Activated CD4-positive, alpha-beta T cell treated with anti-CD3 and anti-CD28 coated beads, Interleukin-2, amount 10 ng/mL, durations not matched to agents 7 days and 5 days (primary cell): ENCODE results near the gene GARIN5B. TPM values are rescaled to one million over a fixed set of nuclear protein-coding genes. Genes with fewer than 3 reads are reported as not detected.

Experiments
- CTCF ChIA-PET: fragments of 350-600 bp; sonication (Branson Sonifier 250); formaldehyde crosslinking; loops from one replicate; lab custom pipeline; 2021; ENCODE audit warnings: antibody characterized with exemption; lab: Charles Lee
- POLR2A ChIA-PET: fragments of 350-600 bp; sonication (Branson Sonifier 250); formaldehyde crosslinking; loops from one replicate; lab custom pipeline; 2021; ENCODE audit warnings: antibody characterized with exemption; lab: Charles Lee
- DNase-seq: peaks from one replicate; pipeline ENCODE4 v3.0.0-alpha.2; 2020
- H3K27ac Mint-ChIP-seq: one replicate; pipeline ENCODE4 v1.8.0; 2021; ENCODE audit warnings: mild to moderate bottlenecking, moderate library complexity, mixed read lengths
- H3K27me3 Mint-ChIP-seq: one replicate; pipeline ENCODE4 v1.8.0; 2021; ENCODE audit warnings: mixed read lengths
- H3K36me3 Mint-ChIP-seq: one replicate; pipeline ENCODE4 v1.8.0; 2021; ENCODE audit warnings: low read depth, mixed read lengths
- H3K4me1 Mint-ChIP-seq: one replicate; pipeline ENCODE4 v1.8.0; 2021; ENCODE audit warnings: mixed read lengths
- H3K4me3 Mint-ChIP-seq: one replicate; pipeline ENCODE4 v1.8.0; 2021; ENCODE audit warnings: mild to moderate bottlenecking, moderate library complexity, mixed read lengths
- H3K9me3 Mint-ChIP-seq: one replicate; pipeline ENCODE4 v1.8.0; 2021; ENCODE audit warnings: mixed read lengths
- total RNA-seq, 2 experiments: library from RNA; stranded (reverse); gene quantifications; one replicate each; pipeline ENCODE4 v1.2.3, GENCODE V29; 2021

The GARIN5B gene
- total RNA-seq, 2 experiments from 2014 or later: not detected

DNA sequence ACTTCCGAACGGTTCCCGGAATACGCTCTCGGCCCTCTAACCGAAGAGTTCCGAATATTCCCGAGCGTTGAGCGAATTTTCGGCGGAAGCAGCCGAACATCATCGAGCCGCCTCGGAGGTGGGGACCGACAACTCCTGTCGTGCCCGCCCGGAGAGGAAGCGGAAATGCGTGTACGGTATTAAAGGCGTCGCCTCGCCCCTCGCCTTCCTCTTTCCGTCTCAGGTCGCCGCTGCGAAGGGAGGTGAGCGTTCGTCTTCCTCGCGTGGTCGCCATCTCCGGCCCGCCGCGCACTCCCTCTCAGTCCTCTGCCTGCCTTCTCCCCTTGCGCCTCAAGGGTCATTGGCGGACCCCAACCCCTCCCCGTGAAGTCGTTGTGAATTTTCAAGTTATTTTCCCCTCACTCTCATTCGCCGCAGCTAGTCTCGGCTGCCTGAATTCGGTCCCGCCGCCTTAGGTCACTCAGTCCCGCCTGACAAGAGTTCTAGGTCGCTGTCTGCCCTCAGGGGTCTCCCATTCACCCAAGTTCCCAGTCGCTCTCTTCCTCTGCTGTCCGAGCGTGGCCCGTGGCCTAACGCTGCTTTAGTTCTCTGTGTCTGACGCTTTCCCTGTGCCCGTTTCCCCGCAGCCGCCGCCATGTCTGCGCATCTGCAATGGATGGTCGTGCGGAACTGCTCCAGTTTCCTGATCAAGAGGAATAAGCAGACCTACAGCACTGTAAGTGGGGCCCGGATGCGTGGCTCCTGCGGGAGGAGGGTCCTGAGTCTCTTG, 22.8 kb upstream of the GARIN5B start, which contains the start of gene RPL28:
Gene RPL28, plus strand, starts transcription at position 209 of the 769 bp plus-strand sequence. Its CDS starts 426 bp downstream, at position 635.
- H3K27me3 Mint-ChIP-seq: no peaks in the 10 kb centered on the region
- H3K9me3 Mint-ChIP-seq: no peaks in the 10 kb centered on the region
- POLR2A ChIA-PET: interaction anchor here (2.6 kb wide), 1 partner anchor 22 kb away, joined by 12 read pairs; the partner anchor contains the start of gene UBE2S
- CTCF ChIA-PET: interaction anchor here (0.8 kb wide), 1 partner anchor 268 kb away, joined by 4 read pairs; no protein-coding TSS in a partner anchor
- peak; percentile 99 for DNase-seq
- H3K36me3 Mint-ChIP-seq: peaks cover 56% of the 10 kb centered on the region
- peak within 1 kb of the TSS; percentile 99 for H3K4me3 Mint-ChIP-seq
- H3K4me1 Mint-ChIP-seq: peaks cover 67% of the 10 kb centered on the region
- peak within 1 kb of the TSS; percentile 96 for H3K27ac Mint-ChIP-seq

DNA sequence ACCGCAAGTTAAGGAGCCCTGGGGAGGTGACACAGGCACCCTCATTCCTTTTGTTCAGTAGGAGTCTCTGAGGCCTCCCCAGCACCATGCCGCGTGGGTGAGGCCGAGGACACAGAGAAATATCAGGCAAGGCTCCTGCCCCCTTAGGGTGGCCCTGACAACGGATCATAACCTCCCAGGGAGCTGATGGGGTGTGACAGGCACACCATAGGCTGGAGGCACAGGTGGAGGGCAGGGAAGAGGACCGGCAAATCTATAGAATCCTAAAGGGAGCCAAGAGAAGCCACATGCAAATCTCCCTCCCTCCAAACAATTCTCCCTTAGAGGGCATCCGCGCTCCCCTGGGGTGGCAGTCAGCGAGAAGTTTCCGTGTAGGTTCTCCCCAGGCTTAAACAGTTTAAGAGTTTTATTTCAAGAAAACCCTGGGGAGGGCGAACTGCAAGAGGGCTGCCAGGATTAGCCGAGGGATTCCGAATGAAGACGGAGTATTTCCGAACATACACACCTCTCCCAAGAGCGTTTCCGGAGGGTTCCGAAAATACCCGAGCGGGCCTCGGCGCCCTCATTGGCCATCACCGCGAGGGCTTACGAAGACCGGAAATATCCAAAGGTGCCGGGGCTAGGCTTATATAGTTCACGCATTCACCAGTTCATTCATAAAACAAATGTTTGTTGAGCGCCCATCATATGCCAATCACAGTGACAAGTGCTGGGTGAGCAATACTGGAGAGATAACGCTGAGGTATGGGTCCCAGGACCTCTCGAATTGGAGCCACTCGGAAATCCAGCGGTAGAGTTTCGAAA, 22.1 kb upstream of the GARIN5B start:
- H3K27me3 Mint-ChIP-seq: no peaks in the 10 kb centered on the region
- POLR2A ChIA-PET: interaction anchor here (0.6 to 2.6 kb wide), 3 partner anchors 22 to 244 kb away, joined by 3 to 12 read pairs (median 5); partner anchors contain the start of genes PPP6R1 and UBE2S
- H3K4me1 Mint-ChIP-seq: peaks cover 61% of the 10 kb centered on the region
- peaks cover 53% of the 10 kb centered on the region for H3K36me3 Mint-ChIP-seq
- H3K27ac Mint-ChIP-seq: peak overlapping the region; percentile 96
- CTCF ChIA-PET: interaction anchor here (0.9 to 1.5 kb wide), 7 partner anchors 10 to 84 kb away, joined by 3 to 5 read pairs (median 3); no protein-coding TSS in a partner anchor
- H3K4me3 Mint-ChIP-seq: peak overlapping the region; percentile 99
- peak; percentile 98 for DNase-seq
- H3K9me3 Mint-ChIP-seq: no peaks in the 10 kb centered on the region

DNA sequence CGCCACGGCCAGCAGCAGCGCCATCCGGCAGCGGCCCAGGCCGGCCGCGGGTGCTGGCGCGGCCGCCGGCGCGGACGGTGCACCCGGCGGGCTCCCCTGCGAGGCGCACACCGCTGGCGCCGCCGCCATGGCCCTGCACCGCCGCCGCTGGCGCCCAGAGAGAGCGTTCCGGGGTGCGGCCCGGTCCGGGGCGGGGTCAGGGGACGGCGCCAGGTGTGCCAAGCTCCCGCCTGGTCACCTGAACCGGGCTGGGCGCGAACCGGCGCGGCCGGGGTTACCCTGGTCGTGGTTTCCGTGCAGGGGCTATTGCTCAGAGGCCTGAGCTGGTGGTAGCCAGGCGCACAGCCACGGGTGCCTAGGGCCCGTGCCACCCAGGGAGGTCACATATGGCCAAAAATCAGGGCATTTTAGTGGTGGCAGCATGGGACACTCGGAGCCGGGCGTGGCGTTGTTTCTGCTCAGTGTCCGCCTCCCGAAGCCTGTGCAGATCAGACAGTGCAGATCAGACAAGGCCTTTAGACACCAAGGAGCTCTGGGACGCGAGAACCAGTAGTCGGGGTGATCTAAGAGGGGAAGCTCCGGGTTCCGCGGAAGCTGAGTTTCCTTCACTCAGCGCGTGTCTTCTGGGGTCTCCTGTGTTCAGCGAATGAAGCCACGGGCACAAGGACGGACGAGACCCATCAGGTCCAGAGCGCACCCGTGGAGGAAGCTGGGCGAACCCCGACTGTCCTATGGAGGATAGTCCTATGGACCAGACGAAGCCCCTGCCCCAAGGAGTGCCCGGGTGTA, 21.3 kb upstream of the GARIN5B start, which contains the start of gene TMEM238:
Gene TMEM238, minus strand, starts transcription at position 162 of the 789 bp plus-strand sequence. Its CDS starts 33 bp downstream, at position 129.
- CTCF ChIA-PET: interaction anchor here (0.7 to 2.0 kb wide), 16 partner anchors 9 to 269 kb away, joined by 3 to 8 read pairs (median 4); no protein-coding TSS in a partner anchor
- peaks cover 54% of the 10 kb centered on the region for H3K4me1 Mint-ChIP-seq
- peak within 1 kb of the TSS; percentile 96 for H3K27ac Mint-ChIP-seq
- H3K36me3 Mint-ChIP-seq: peaks cover 48% of the 10 kb centered on the region
- peak; percentile 45 for DNase-seq
- H3K4me3 Mint-ChIP-seq: peak within 1 kb of the TSS; percentile 99
- POLR2A ChIA-PET: interaction anchor here (0.6 to 2.6 kb wide), 4 partner anchors 21 to 243 kb away, joined by 3 to 12 read pairs (median 4); partner anchors contain the start of genes PPP6R1 and UBE2S
- no peaks in the 10 kb centered on the region for H3K9me3 Mint-ChIP-seq
- H3K27me3 Mint-ChIP-seq: no peaks in the 10 kb centered on the region

DNA sequence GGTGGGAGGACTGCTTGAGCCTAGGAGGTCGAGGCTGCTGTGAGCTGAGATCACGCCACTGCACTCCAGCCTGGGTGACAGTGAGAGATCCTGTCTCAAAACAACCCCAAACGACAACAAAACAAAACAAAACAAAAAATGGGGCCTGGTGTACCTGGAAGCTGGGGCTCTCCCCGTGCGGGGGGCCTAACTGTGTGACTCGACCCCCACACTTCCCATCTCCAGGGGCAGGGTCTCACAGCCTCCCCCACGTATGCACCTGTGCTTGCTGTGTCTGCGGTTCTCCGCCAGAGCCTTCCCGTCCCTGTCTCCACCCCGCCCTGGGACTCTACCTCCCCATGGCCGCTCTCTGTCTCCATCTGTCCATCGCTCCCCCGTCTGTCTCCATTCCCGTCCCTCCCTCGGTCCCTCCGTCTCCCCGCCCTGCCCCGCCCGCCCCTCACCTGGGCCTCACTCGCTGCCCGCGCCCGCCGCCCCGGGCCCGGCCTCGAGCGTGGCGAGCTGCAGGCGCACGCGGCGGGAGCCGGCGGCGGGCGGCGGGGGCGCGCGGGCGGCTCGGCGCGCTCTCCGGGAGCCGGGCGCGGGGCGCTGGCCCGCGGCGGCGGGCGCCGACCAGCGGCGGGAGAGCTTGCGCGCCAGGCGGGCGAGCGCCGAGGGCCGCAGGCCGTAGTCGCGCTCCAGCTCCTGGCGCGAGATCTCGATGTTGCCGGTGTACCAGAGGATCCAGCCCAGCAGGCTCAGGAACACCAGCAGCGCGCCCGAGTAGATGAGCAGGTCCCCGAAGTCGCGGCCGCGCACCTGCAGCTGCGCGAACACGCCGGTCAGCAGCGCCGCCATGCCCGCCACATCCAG, 20.4 kb upstream of the GARIN5B start:
- peaks cover 49% of the 10 kb centered on the region for H3K4me1 Mint-ChIP-seq
- POLR2A ChIA-PET: interaction anchor here (0.9 to 2.6 kb wide), 4 partner anchors 22 to 124 kb away, joined by 3 to 12 read pairs (median 4); partner anchors contain the start of genes PPP6R1 and UBE2S

GRCh38 chr19:55382522-55383054, 19.5 kb upstream of the GARIN5B start:
- ChIA-PET CTCF (interaction anchor here (0.8 to 2.0 kb wide), 8 partner anchors 12 to 85 kb away, joined by 3 to 8 read pairs (median 4); no protein-coding TSS in a partner anchor), POLR2A (interaction anchor here (1.3 kb wide), 1 partner anchor 80 kb away, joined by 3 read pairs; no protein-coding TSS in a partner anchor)
- peak overlapping the region; percentile 88 for H3K4me3 Mint-ChIP-seq
- no peak for DNase-seq
- no peaks in the 10 kb centered on the region for H3K9me3 Mint-ChIP-seq
- H3K36me3 Mint-ChIP-seq: peaks cover 33% of the 10 kb centered on the region
- peaks cover 40% of the 10 kb centered on the region for H3K4me1 Mint-ChIP-seq
- H3K27ac Mint-ChIP-seq: peak overlapping the region; percentile 95
- H3K27me3 Mint-ChIP-seq: no peaks in the 10 kb centered on the region

More for the DNA sequence above, 20.4 kb upstream of the GARIN5B start:
- Mint-ChIP-seq H3K9me3 (no peaks in the 10 kb centered on the region), H3K36me3 (peaks cover 41% of the 10 kb centered on the region), H3K27ac (peak overlapping the region; percentile 95), H3K27me3 (no peaks in the 10 kb centered on the region), H3K4me3 (peak overlapping the region; percentile 88)
- CTCF ChIA-PET: interaction anchor here (0.6 to 2.0 kb wide), 18 partner anchors 8 to 270 kb away, joined by 3 to 8 read pairs (median 4); no protein-coding TSS in a partner anchor
- DNase-seq: peak; percentile 56

- Mint-ChIP-seq H3K27me3 (no peaks in the 10 kb centered on the region), H3K4me3 (peak overlapping the region; percentile 88), H3K27ac (no peak overlapping the region), H3K36me3 (peaks cover 27% of the 10 kb centered on the region), H3K9me3 (no peaks in the 10 kb centered on the region), H3K4me1 (peaks cover 34% of the 10 kb centered on the region)
- ChIA-PET POLR2A (no interaction called here), CTCF (no interaction called here)
- no peak for DNase-seq
These were observed 19.0 kb upstream of the GARIN5B start for GRCh38 chr19:55382013-55382412.

DNA sequence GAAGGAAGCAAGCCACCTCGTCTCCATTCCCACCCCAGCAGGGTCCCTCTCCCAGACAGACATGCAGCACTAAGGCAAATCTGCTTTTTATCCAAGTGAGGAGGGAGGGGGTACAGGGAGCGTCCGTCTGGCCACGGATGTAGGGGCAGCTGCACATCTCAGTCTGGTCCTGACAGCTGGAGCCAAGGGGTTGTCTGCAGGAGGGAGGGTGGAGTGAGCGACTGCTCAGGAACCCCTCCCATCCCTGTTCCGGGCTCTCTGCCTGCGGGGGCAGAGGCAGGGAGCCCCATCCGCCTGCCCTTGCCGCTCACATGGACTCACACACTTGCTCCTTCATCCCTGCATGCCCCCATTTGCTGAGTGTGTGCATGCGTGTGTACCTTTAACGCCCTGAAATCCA, 16.1 kb upstream of the GARIN5B start:
- no peaks in the 10 kb centered on the region for H3K9me3 Mint-ChIP-seq
- no peak for DNase-seq
- H3K27me3 Mint-ChIP-seq: peaks cover 2% of the 10 kb centered on the region
- H3K27ac Mint-ChIP-seq: no peak overlapping the region
- no peak overlapping the region for H3K4me3 Mint-ChIP-seq
- ChIA-PET CTCF (no interaction called here), POLR2A (no interaction called here)
- peaks cover 14% of the 10 kb centered on the region for H3K36me3 Mint-ChIP-seq
- peaks cover 21% of the 10 kb centered on the region for H3K4me1 Mint-ChIP-seq

DNA sequence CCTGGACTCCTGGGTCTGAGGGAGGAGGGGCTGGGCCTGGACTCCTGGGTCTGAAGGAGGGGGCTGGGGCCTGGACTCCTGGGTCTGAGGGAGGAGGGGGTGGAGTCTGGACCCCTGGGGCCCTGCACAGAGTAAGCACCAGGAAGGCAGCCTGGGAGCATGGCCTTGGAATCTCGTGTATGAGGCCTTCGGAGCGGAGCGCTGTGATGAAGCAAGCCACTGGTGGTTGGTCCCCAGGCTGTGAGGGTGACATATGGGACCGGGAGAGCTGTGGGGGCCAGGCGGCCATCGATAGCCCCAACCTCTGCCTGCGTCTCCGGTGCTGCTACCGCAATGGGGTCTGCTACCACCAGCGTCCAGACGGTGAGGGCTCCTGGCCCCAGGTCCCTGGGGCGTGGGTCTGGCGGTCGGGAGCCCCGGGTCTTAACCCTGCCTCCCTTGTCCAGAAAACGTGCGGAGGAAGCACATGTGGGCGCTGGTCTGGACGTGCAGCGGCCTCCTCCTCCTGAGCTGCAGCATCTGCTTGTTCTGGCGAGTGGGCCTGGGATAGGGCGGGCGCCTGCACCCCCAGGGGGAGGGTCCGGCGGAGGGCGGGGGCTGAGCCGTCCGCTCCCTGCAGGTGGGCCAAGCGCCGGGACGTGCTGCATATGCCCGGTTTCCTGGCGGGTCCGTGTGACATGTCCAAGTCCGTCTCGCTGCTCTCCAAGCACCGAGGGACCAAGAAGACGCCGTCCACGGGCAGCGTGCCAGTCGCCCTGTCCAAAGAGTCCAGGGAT, 14.5 kb upstream of the GARIN5B start:
- POLR2A ChIA-PET: no interaction called here

DNA sequence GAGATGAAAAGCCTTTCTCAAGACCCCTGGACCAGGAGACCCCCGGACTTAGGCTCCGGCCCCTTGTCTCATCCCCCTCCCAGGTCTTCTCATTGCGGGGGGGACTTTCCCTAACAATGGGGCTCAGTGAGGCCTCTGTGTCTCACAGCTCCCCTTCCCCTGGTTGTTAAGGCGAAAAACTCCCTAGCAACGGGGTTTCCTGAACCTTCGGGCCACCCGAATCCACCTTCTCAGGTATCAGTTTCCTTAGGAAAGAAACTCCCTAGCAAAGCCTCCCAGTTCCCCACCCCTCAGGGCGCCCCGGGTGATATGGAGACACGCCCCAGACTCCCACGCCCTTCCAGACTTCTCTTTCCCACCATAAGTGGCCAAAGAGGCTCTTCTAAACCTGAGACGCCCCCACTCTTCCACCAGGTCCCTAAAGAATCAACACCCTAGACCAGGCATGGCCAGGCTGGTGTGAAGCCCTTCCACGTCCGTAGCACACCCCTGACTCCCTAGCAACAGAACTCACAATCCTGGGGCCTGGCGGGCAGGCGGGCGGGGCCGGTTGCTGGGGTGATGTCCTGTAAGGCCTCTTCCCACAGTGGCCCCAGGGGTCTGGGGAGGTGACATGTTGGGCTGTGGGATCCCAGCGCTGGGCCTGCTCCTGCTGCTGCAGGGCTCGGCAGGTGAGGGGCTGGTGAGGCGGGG, 13.3 kb upstream of the GARIN5B start, which contains the start of gene TMEM190:
Gene TMEM190, plus strand, starts transcription at position 586 of the 693 bp plus-strand sequence. Its CDS starts 28 bp downstream, at position 614.
- ChIA-PET POLR2A (interaction anchor here (0.5 kb wide), 1 partner anchor 36 kb away, joined by 4 read pairs; no protein-coding TSS in a partner anchor), CTCF (interaction anchor here (0.9 to 1.5 kb wide), 2 partner anchors 8 to 10 kb away, joined by 3 to 5 read pairs; partner anchors contain the start of gene TMEM238)
- H3K4me1 Mint-ChIP-seq: peaks cover under 1% of the 10 kb centered on the region
- no peak within 1 kb of the TSS for H3K27ac Mint-ChIP-seq
- peaks cover 20% of the 10 kb centered on the region for H3K27me3 Mint-ChIP-seq
- no peaks in the 10 kb centered on the region for H3K9me3 Mint-ChIP-seq
- no peak for DNase-seq
- peaks cover 5% of the 10 kb centered on the region for H3K36me3 Mint-ChIP-seq
- H3K4me3 Mint-ChIP-seq: no peak within 1 kb of the TSS

More for the DNA sequence above, 14.5 kb upstream of the GARIN5B start:
- no peak overlapping the region for H3K4me3 Mint-ChIP-seq
- no peak overlapping the region for H3K27ac Mint-ChIP-seq
- DNase-seq: no peak
- H3K9me3 Mint-ChIP-seq: no peaks in the 10 kb centered on the region
- H3K36me3 Mint-ChIP-seq: peaks cover 14% of the 10 kb centered on the region
- CTCF ChIA-PET: no interaction called here
- H3K4me1 Mint-ChIP-seq: peaks cover 12% of the 10 kb centered on the region
- peaks cover 9% of the 10 kb centered on the region for H3K27me3 Mint-ChIP-seq
